ENCODE data around the gene FIZ1.

DNA sequence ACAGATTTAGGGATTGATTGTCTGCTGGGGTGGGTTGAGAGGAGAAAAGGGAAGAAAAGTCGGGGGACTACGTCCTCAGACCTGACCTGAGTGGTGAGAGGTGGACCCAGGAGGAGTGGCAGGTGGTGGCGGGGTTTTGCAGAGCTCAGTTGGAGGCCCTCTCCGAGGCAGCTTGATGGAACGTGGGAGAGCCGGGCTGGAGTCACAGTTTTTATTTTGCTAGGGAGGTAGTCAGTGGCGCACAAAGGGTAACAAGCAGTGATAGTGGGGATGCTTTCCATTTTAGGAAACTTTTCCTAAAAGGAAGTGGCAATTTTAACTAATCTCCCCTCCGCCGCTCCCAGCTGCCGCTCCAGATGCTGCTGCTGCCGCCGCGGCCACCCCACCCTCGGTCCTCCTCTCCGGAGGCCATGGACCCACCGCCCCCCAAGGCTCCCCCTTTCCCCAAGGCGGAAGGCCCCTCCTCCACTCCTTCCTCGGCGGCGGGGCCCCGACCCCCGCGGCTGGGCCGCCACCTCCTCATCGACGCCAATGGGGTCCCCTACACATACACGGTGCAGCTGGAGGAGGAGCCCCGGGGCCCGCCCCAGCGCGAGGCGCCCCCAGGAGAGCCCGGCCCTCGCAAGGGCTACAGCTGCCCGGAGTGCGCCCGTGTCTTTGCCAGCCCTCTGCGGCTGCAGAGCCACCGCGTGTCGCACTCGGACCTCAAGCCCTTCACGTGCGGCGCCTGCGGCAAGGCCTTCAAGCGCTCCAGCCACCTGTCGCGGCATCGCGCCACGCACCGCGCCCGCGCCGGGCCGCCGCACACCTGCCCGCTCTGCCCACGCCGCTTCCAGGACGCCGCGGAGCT is 43.1 kb upstream of the FIZ1 start:
- TF ChIP-seq, protein P1, sequence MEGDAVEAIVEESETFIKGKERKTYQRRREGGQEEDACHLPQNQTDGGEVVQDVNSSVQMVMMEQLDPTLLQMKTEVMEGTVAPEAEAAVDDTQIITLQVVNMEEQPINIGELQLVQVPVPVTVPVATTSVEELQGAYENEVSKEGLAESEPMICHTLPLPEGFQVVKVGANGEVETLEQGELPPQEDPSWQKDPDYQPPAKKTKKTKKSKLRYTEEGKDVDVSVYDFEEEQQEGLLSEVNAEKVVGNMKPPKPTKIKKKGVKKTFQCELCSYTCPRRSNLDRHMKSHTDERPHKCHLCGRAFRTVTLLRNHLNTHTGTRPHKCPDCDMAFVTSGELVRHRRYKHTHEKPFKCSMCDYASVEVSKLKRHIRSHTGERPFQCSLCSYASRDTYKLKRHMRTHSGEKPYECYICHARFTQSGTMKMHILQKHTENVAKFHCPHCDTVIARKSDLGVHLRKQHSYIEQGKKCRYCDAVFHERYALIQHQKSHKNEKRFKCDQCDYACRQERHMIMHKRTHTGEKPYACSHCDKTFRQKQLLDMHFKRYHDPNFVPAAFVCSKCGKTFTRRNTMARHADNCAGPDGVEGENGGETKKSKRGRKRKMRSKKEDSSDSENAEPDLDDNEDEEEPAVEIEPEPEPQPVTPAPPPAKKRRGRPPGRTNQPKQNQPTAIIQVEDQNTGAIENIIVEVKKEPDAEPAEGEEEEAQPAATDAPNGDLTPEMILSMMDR (IDR thresholded peaks at IDR 0.05; ENCODE audit: insufficient read depth, low read length): no peak
- TF ChIP-seq POLR2AphosphoS5 (IDR thresholded peaks at IDR 0.05; ENCODE audit: low read depth) (no peak; the same call in 1 of the 2 replicates), SPI1 (IDR thresholded peaks at IDR 0.05; ENCODE audit: borderline replicate concordance, low read depth) (no peak), GABPA (IDR thresholded peaks at IDR 0.05; ENCODE audit: low read depth) (no peak)
- TF ChIP-seq, protein P2, sequence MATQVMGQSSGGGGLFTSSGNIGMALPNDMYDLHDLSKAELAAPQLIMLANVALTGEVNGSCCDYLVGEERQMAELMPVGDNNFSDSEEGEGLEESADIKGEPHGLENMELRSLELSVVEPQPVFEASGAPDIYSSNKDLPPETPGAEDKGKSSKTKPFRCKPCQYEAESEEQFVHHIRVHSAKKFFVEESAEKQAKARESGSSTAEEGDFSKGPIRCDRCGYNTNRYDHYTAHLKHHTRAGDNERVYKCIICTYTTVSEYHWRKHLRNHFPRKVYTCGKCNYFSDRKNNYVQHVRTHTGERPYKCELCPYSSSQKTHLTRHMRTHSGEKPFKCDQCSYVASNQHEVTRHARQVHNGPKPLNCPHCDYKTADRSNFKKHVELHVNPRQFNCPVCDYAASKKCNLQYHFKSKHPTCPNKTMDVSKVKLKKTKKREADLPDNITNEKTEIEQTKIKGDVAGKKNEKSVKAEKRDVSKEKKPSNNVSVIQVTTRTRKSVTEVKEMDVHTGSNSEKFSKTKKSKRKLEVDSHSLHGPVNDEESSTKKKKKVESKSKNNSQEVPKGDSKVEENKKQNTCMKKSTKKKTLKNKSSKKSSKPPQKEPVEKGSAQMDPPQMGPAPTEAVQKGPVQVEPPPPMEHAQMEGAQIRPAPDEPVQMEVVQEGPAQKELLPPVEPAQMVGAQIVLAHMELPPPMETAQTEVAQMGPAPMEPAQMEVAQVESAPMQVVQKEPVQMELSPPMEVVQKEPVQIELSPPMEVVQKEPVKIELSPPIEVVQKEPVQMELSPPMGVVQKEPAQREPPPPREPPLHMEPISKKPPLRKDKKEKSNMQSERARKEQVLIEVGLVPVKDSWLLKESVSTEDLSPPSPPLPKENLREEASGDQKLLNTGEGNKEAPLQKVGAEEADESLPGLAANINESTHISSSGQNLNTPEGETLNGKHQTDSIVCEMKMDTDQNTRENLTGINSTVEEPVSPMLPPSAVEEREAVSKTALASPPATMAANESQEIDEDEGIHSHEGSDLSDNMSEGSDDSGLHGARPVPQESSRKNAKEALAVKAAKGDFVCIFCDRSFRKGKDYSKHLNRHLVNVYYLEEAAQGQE (IDR thresholded peaks at IDR 0.05; ENCODE audit: insufficient replicate concordance, low read depth): no peak
